HG03060 (cell line): Measurements from ENCODE around the gene ALCAM.
"Not testable (repeated sequence)": the region's sequence is repeated elsewhere in the genome, so short reads cannot be mapped to it uniquely, and the experiment has no call there.

Source experiments
- ATAC-seq: cut with Tn5 transposase; IDR thresholded peaks from one replicate; pipeline ENCODE4 v1.9.1; 2021; ENCODE audit warnings: low read depth, moderate number of reproducible peaks; ENCODE audit not compliant: unreplicated experiment

Gene ALCAM

GRCh38 chr3:105561876-105562275 lies 195.2 kb downstream of the ALCAM start:
- no peak for ATAC-seq

- ATAC-seq, result no peak
These were observed 198.0 kb downstream of the ALCAM start for GRCh38 chr3:105564546-105565288.

- ATAC-seq, result no peak
These were observed 204.3 kb downstream of the ALCAM start for GRCh38 chr3:105571005-105571404.

GRCh38 chr3:105572501-105572900 lies 205.8 kb downstream of the ALCAM start:
- no peak for ATAC-seq

- no peak for ATAC-seq
These were observed 212.7 kb downstream of the ALCAM start for GRCh38 chr3:105579439-105579838.

- no peak for ATAC-seq
These were observed 213.7 kb downstream of the ALCAM start for GRCh38 chr3:105580296-105580965.

- ATAC-seq, result no peak
These were observed 215.3 kb downstream of the ALCAM start for GRCh38 chr3:105582015-105582414.

GRCh38 chr3:105584003-105584790 lies 217.5 kb downstream of the ALCAM start:
- ATAC-seq, result no peak

- ATAC-seq, result no peak
These were observed 226.6 kb downstream of the ALCAM start for GRCh38 chr3:105593315-105593714.

- no peak for ATAC-seq
These were observed 227.5 kb downstream of the ALCAM start for GRCh38 chr3:105594219-105594618.

GRCh38 chr3:105598042-105598796 lies 231.5 kb downstream of the ALCAM start:
- no peak for ATAC-seq

- ATAC-seq, result no peak
These were observed 232.6 kb downstream of the ALCAM start for GRCh38 chr3:105599350-105599749.

- ATAC-seq, result not testable (repeated sequence)
These were observed 235.0 kb downstream of the ALCAM start for GRCh38 chr3:105601756-105602155.

- not testable (repeated sequence) for ATAC-seq
These were observed 235.6 kb downstream of the ALCAM start for GRCh38 chr3:105602286-105602685.

- ATAC-seq, result not testable (repeated sequence)
These were observed 236.8 kb downstream of the ALCAM start for GRCh38 chr3:105603516-105603915.

GRCh38 chr3:105606016-105606415 lies 239.3 kb downstream of the ALCAM start:
- no peak for ATAC-seq

GRCh38 chr3:105608623-105609022 lies 241.9 kb downstream of the ALCAM start:
- no peak for ATAC-seq

- ATAC-seq, result no peak
These were observed 243.8 kb downstream of the ALCAM start for GRCh38 chr3:105610473-105610872.

- no peak for ATAC-seq
These were observed 244.8 kb downstream of the ALCAM start for GRCh38 chr3:105611304-105612192.

- ATAC-seq, result no peak
These were observed 246.4 kb downstream of the ALCAM start for GRCh38 chr3:105613120-105613519.
